Cortex of kidney (tissue), 1 donor: ENCODE measurements around the gene PICALM.

Experiments used
- DNase-seq: peaks from one replicate; lab custom pipeline; 2025; lab: John Stamatoyannopoulos, UW

Gene PICALM

DNA sequence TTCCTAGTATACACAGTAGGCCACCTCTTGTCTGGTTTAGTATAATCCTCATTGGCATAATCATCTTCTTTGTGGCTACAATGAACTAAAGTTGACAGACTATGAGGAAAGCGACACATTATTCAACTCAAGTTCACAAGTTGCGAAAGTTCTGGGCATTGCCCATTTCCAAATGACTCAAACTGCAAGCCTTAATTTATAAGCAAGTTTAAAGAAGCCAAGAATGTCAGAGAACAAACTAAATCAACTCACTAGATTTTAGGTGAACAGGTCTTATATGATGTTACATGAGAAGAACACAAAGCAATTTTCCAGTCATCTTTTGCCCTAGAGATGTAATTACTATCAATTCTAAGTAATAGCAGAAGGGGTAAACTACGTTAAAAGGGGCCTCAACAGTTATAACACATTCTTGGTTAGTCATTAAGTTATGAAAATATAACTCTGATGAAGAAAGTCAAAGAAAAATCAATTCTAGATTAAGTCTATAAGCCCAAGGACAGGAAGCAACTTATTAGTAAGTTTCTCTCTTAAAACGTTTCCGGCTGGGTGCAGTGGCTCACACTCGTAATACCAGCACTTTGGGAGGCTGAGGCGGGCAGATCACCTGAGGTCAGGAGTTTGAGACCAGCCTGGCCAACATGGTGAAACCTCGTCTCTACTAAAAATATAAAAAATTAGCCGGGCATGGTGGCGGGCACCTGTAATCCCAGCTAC lies 21.5 kb downstream of the PICALM start:
- no peak for DNase-seq

DNA sequence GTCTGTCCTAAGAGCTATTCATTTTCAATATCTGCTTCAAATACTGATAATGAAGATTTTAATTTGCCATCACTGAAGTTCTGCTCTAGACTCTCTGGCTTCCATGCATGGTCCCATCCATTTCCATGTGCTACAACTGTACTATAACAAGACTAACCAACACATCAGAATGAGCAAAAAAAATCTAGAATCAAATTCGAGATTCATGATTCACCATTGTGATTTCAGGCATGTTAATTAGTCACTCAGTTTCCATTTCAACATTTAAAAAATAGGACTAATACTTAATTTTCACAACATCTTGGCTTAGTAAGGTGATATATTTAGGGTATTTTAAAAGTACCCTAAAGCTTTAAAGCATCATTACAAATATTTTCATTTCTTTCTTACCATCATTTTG lies 22.8 kb downstream of the PICALM start:
- DNase-seq: no peak

DNA sequence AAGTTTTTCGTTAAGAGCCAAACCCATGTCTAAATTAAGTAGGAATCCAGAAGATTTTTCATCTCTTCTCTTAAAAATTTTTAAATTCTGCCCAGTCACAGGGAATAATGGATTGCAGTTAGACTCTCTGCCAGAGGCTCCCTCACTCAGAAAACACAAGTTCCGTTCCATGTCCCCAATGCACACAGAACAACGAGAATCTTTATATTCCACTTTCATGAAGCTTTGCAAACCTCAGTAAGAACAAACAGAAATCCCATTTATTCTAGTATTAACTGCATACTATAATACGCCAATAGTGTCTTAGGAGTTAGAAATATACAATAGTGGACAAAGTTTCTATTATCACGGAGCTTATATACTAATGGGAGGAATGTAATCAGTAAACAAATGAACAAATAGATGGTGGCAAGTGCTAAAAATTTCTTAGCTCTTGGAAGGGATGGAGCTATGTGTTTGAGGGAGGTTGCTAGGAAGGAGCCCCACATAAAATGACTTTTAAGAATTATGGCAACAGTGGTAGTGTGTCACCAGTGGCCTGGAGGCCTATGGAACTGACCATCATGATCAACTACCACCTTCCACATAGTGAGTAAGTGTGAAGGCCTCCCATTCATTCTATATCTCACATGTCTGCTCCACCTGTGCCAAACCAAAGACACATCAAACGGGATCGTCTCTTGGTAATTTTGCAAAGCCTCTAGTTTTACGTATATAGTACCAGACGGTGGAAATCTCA lies 24.9 kb downstream of the PICALM start:
- no peak for DNase-seq

DNA sequence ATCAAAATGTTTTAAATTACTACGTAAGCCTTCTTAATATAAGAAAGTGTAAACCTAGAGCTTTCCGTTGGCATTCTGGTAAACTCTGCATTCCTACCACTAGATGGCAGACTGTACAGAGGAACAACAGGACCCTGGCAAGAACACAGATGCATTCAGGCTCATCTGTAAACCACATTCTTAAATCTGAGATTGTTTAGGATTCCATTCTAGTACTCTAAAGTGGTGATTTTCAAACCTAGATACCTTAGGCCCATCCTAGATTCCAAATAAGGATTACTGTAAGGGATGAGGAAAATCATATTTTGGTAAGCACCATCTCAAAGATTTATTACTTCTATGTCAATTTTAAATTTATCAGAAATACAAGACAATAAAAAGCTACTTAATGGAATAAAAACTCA lies 26.9 kb downstream of the PICALM start:
- no peak for DNase-seq

DNA sequence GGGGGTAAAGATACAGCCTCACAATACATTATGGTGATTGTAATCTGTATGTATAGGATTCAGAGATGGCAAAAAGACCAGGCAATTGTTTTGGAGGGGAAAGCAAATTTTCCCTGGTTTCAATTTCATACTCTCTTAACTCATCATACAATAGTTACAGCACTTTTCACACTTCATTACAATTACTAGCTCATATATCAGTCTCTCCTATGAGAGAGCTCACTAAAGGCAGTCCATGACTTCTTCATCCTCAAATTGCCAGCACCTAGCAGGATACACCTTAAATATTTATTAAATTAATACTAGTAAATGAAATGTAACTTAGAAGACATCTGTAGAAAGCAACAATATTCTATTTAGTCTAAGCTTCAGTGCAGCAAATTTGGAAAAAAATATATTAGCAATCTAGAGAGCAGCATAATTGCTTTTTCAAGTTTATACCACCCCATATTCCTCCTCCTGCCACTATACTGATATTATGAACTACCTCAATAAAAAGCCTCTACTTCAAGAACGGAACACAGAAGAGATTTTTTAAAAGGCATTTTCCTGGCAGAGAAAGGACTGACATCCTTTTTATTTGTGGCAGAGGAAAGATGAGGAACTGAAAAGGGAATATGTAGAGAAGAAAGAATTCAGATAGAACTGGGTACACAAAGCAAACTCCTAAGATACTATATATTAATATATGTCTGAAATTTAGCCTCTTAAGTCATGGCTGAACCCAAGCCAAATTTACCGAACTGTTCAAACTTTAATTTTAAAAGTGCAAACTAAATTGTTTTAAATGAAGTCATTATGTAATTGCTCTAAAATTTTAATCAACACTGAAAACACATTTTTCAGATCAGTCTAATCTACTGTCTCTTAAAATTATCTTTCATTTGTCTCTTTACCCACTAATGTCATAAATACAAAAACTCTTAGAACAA lies 27.7 kb downstream of the PICALM start:
- no peak for DNase-seq

DNA sequence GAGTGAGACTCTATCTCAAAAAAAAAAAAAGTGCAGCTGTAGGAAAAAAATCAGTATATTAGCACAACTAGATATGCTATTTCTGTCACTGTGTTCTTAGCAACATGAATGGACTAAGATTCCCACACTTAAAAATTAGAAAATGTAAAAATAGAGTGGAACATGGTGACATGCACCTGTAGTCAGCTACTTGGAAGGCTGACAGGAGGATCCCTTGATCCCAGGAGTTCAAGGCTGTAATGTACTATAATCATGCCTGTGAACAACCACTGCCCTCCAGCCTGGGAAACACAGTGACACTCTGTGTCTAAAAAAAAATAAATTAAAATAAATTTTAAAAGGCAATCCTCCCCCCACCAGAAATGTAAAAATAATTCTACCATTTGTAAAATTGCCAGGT lies 29.8 kb downstream of the PICALM start:
- no peak for DNase-seq

DNA sequence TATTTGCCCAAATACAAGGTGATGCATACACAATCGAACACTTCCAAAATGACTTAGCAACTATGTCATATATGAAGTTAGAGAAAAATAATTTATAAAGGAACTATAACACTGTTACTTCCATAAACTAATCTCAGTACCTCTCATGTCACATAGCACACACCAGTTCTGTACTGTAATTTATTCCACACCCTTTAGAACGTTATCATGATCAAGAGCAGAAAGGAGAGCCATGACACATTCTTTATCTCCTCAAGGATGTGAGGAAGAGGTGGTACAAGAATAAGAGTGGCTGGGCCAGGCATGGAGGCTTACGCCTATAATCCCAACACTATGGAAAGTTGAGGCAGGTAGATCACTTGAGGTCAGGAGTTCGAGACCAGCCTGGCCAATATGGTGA lies 31.1 kb downstream of the PICALM start:
- DNase-seq: no peak

DNA sequence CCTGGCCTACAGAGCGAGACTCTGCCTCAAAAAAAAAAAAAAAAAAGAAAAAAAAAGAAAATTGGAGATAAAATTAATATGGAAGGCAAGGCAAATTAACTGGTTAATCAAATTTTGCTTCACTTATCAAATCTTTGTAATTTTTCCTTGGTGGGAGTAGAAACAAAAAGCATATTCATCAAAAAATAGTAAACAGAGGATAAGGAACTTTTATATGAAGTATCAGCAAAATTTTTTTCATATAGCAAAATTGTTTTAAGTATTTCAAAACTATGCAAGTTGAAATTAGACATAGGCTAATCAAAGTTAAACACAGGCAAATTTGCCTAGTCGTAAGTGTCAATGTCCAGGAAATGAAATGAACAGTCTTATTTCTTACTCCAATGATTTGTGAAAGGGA lies 33.0 kb downstream of the PICALM start:
- no peak for DNase-seq

DNA sequence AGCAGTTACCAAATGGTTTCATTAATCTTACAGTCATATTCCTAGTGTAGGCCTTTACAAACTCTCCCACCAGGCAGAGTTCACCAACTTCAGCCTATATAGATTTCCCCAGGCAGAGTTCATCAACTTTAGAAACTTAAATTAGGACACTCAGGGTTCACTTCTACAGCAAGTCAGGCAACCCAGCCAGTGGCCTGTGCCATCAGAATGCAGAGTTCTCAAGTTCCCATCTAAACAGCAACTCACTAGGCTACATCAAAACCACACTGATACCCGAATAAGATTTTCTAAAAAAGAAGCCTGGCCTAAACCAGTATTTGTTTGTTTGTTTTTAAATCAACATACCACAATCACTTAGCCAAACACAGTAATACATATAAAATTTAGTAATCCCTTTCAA lies 33.7 kb downstream of the PICALM start:
- no peak for DNase-seq

DNA sequence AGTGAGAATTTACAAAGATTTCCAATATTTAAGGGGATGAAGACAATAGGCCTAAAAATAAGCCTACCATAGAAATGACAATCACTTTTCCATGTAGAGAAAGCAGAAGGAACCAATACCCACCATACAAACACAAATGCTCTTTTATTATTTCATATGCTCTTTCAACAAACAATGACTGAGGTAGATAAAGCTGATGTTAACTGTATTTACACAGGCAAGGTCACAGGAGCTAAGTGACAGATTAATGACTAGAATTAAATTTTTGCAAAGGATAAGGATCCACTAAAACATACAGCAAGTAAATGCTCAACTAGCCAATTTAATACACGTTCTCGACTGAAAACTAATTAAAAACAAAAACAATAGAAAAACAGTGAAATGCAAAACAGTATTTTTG lies 34.2 kb downstream of the PICALM start:
- DNase-seq: no peak

DNA sequence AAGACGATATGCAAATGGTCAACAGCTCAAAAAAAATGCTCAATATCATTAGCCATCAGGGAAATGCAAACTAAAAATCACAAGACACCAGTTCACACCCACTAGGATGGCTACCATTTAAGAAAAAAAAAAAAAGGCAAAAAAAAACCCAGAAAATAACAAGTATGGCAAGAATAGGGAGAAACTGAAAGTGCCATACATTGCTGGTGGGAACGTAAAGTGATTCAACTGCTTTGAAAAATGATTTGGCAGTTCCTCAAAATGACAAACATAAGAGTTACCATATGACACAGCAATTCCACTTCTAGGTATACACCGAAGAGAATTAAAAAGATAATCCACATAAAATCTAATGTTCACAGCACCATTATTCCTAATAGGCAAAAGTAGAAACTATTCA lies 47.5 kb downstream of the PICALM start:
- DNase-seq: no peak

DNA sequence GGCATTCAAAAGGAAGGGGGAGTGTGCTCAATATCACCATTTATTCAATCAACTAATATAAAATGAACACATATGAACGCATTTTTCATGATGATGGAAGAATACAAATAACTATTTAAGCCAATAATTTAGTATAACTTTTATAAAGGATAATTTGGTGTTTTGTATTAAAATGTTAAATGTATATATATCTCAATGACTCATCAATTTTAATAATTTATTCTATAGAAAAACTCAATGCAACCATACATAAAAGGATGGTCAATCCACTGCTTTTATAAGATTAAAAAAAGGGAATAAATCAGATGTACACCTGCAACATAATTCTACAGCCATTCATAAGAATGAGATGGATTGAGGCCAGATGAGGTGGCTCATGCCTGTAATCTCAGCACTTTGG lies 50.6 kb downstream of the PICALM start:
- DNase-seq: no peak

DNA sequence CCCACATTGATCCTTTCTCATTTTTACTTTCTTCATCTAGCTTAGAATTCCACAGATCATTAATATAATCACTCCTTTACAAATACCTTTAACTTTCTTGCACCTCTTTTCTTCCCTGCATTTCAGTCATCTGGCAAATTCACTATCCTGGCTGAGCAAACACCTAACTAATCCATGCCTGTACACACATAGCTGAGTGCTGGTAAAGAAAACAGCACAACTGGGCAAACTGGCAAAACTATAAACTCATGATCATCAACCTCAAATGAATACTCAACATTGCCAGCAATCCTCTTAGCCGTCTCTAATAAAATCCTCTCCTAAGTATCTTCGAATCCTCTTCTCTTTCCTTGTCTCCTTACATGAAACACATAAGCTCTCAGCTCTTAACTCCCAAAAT lies 52.4 kb downstream of the PICALM start:
- DNase-seq: no peak

DNA sequence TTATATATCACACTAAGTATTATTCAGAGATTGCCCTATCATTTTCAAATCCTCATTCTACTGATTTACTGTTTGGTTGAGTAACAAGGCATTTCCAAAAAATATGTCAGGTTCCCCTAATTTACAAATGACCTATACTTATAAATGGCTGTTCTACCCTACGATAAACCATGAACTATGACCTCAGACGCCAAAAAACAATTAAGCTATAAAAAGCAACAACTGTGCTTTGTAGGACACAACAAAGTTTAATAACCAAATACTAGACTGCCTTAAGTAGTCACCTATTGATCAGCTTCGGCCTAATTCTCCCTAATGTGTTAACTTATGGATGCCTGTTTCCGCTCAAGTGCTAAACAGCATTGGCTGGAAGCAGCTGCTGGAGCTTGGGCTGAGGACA lies 53.2 kb downstream of the PICALM start:
- no peak for DNase-seq

DNA sequence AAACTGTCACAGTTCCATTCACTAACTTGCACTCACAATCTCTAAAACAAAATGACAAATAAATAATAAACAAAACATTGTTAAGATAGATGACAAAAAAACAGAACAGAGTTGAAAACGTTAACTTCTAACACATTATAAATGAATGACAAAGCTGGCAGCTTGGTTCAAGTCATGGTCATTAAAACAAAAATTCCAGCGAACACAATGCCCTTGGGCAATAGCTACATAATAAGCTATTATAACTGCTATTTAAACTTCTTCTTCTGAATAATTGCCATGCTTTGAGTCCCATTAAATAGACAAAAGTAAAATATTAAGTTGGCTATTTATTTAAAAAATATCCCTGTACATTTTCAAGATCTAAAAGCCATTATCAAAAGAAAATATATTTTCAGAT lies 54.7 kb downstream of the PICALM start:
- DNase-seq: no peak

DNA sequence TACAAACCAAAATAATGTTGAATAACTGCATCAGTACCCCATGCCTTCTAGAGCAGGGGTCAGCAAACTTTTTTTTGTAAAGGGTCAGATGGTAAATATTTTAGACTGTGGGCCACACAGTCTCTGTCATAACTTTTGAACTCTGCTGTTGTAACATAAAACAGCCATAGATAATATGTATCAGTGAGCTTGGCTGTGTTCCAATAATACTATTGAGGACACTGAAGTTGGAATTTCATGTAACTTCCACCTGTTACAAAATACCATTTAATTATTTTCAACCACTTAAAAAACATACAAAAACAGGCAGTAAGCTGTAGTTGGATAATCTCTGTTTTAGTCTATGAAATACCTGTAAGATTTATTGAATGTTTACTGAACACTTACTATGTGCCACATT lies 55.2 kb downstream of the PICALM start:
- DNase-seq: no peak

DNA sequence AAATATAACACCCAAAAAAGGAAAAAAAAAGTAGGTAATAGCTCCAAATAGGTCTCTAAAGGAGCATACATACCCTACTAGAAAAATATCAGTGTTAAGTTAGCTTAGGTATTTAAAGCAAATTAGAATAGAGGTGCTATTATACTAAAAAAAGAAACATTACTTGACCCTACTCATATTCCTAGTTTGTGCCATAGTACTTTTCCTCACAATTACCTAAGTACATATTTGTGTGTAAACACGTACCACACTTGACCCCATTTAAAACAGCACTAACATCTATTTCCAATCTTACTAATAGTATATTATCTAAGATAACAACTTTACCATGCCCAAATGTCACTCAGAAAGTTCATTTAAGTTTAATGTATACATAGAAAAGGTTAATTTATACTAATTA lies 57.7 kb downstream of the PICALM start:
- no peak for DNase-seq

DNA sequence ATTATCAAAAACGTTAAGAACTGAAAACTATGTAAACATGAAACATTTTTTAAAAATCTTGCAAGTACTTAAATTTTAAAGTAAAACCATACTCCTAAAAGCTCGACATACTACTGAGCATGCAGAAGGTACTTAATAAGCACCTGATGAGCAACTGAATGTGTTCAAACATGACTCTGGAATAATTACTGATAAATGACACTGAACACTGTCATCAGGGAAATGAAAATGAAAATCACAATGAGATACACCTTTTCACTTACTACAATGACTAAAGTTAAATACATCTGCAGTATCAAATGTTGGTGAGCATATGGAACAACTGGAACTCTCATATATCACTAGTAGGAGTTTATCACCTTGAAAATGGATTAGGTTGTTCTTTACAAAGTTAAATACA lies 65.2 kb downstream of the PICALM start:
- no peak for DNase-seq

DNA sequence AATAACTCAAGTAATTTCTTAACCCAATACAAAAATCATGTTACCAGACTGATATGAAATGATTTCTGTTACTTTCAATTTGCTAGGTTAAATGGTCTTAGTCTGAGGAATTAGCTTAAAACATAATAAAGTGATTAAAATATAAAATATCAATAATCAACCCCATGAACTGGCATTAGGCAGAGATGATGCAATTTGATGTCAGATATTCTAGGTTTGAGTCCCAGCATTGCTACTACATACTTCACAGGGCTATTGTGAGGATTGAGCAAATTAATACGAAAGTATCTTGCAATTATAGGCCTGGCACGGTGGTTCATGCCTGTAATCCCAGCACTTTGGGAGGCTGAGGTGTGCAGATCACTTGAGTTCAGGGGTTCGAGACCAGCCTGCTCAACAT lies 66.5 kb downstream of the PICALM start:
- DNase-seq: no peak

DNA sequence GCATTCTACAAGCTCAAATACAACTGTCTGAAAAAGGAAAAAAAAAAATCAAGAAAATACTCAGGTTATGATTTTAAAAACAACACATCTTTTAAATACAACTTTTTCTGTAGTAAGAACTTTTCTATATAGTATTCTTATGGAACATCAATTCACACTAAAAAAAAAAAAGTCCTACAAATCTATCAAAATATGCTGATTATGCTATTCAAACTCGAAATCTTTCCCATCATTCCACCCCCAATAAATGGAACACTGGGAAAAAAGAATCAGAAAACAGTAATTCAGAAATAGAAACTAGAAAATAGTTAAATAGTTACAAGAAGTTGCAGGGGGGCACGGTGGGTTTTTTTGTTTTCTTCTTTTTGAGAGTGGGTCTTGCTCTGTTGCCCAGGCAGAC lies 77.4 kb downstream of the PICALM start:
- DNase-seq: no peak

DNA sequence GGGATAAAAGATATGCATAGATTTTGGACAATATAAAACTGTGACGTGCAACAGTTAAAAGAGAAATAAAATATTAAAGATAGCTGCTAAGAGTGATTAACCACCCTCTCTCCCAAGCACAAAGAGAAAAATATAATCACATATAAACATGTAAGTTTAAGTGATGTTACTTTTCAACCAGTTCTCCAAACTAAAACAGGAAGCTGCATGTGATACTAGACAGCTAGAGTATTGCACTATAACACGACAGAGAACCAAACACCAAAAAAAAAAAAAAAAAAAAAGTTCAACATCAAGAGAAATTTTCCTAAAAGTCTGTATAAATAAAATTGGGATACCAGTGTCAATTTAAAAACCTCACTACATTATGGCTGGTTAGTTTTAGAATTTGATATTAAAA lies 79.1 kb downstream of the PICALM start:
- DNase-seq: no peak

DNA sequence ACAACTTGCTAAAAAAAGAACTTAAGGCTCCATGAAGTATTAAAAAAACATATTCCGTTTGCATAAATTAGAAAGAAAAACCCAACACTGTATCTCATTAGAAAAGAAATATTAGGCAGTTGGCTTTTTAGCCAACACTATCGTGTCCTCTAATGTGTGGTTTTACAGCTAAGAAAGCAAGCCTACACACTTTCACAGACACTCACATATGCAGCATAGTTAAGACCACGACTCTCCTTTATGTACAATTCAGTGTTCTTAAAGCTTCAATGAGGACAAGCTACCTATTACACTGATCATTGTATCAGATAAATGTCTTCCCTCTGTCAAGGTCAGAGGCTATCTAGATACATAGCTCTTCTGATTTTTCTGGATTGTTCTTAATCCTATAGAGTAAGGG lies 80.1 kb downstream of the PICALM start:
- no peak for DNase-seq

DNA sequence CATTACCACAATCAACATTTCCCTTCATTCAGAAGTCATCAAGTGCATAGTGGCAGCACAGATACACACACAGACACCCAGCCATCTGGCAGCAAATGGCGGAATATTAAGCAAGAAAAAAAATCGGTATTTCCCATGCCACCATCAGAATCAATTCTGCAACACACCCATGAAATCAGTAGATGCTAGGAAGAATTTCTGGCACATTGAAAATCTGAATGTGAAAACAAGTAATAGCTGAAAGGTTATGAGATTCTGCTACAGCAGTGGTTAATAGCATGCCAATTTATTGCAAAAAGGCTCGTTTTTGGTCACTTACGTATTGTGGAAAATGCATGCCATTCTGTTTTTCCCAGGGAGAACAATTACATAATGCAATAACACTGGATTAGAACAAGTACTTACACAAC lies 91.1 kb downstream of the PICALM start:
- no peak for DNase-seq
